Uterus (tissue), 4 donors: Measurements from ENCODE around the gene CRACR2A. TPM values are rescaled to one million over a fixed set of nuclear protein-coding genes. Genes with fewer than 3 reads are reported as not detected.

Source experiments
- DNase-seq, 2 donors: peaks; one replicate each; pipeline ENCODE4 v3.0.0-alpha.2; 2019 to 2020
- H3K27ac ChIP-seq, 2 donors: fragments of 200-600 bp; sonication (generic); 1 replicate in 1 of 2; 2 replicates in 1 of 2; pipeline ENCODE4 v1.5.1; 2016 to 2018
- H3K27me3 ChIP-seq, 2 donors: fragments of 200-600 bp; sonication (generic); one replicate each; pipeline ENCODE4 v1.5.1; 2018 to 2019; ENCODE audit warnings: control low read depth in 1 of 2
- H3K36me3 ChIP-seq, 2 donors: fragments of 200-600 bp; sonication (generic); one replicate each; pipeline ENCODE4 v1.5.1; 2019; ENCODE audit warnings: control low read depth in 1 of 2
- H3K4me1 ChIP-seq, 2 donors: fragments of 200-600 bp; sonication (generic); one replicate each; pipeline ENCODE4 v1.5.1; 2018 to 2019; ENCODE audit warnings: control low read depth in 1 of 2
- H3K4me3 ChIP-seq, 2 donors: fragments of 200-600 bp; sonication (generic); 1 replicate in 1 of 2; 2 replicates in 1 of 2; pipeline ENCODE4 v1.5.1; 2018 to 2019; ENCODE audit warnings: mild to moderate bottlenecking in 1 of 2
- H3K9me3 ChIP-seq, 2 donors: fragments of 200-600 bp; sonication (generic); one replicate each; pipeline ENCODE4 v1.5.1; 2019; ENCODE audit warnings: control low read depth in 1 of 2
- CTCF ChIP-seq, 4 experiments: fragments of 200-600 bp in 2 of 4; fragments of 450-650 bp in 2 of 4; sonication (generic) in 2 of 4; IDR thresholded peaks; one replicate each; pipeline ENCODE4 v1.5.1; 2016 to 2019; ENCODE audit warnings: antibody characterized with exemption in 4 of 4, mild to moderate bottlenecking in 2 of 4, moderate library complexity in 1 of 4
- POLR2A ChIP-seq, 2 donors: fragments of 450-650 bp; IDR thresholded peaks; one replicate each; pipeline ENCODE4 v1.6.1; 2016; ENCODE audit warnings: antibody characterized with exemption in 2 of 2, mild to moderate bottlenecking in 1 of 2, moderate library complexity in 1 of 2
- intact Hi-C: fragments of 100-400 bp; cut with DNase I; formaldehyde crosslinking; loops from one replicate; pipeline ENCODE4 v1.15.1; 2023; ENCODE audit warnings: low total_unique reads
- total RNA-seq, 4 donors: library from RNA; depleted of rRNA in 3 of 4; stranded (reverse); fragments of >200 nt in 3 of 4; gene quantifications; one replicate each; pipeline versions ENCODE4 v1.1.0 to v1.2.4, GENCODE V29; 2014 to 2023
- donor health status: DM: yes; HTN: yes; CAD: no.

The CRACR2A gene
- total RNA-seq, 4 donors from 2014 or later = 0.88 to 33.6 (median 3.2) TPM

GRCh38 chr12:3620856-3621255, 132.1 kb downstream of the CRACR2A start:
- DNase-seq = no peak
- Histone ChIP-seq H3K27ac (no peak overlapping the region), H3K36me3 (no peaks in the 10 kb centered on the region), H3K27me3 (no peaks in the 10 kb centered on the region), H3K9me3 (no peaks in the 10 kb centered on the region), H3K4me1 (no peaks in the 10 kb centered on the region), H3K4me3 (no peak overlapping the region)
- no peak for TF ChIP-seq CTCF (IDR thresholded peaks at IDR 0.05)
- intact Hi-C loops = no loop called here

GRCh38 chr12:3617565-3617964, 135.3 kb downstream of the CRACR2A start:
- intact Hi-C loops = no loop called here
- TF ChIP-seq CTCF (IDR thresholded peaks at IDR 0.05) (no peak), POLR2A (IDR thresholded peaks at IDR 0.05) (no peak)
- Histone ChIP-seq H3K36me3 (no peaks in the 10 kb centered on the region), H3K27me3 (no peaks in the 10 kb centered on the region), H3K9me3 (no peaks in the 10 kb centered on the region), H3K4me3 (no peak overlapping the region), H3K27ac (no peak overlapping the region), H3K4me1 (no peaks in the 10 kb centered on the region)
- DNase-seq = no peak

GRCh38 chr12:3615862-3616261, 137.0 kb downstream of the CRACR2A start:
- no peak for TF ChIP-seq POLR2A (IDR thresholded peaks at IDR 0.05)
- no peak for TF ChIP-seq CTCF (IDR thresholded peaks at IDR 0.05)
- Histone ChIP-seq H3K4me3 (no peak overlapping the region), H3K4me1 (no peaks in the 10 kb centered on the region), H3K9me3 (no peaks in the 10 kb centered on the region), H3K36me3 (no peaks in the 10 kb centered on the region), H3K27ac (no peak overlapping the region), H3K27me3 (no peaks in the 10 kb centered on the region)
- intact Hi-C loops = no loop called here
- DNase-seq = no peak

- Histone ChIP-seq H3K4me3 (no peak overlapping the region), H3K36me3 (no peaks in the 10 kb centered on the region), H3K4me1 (no peaks in the 10 kb centered on the region), H3K27ac (no peak overlapping the region), H3K9me3 (no peaks in the 10 kb centered on the region), H3K27me3 (no peaks in the 10 kb centered on the region)
- DNase-seq = no peak
- TF ChIP-seq POLR2A (IDR thresholded peaks at IDR 0.05) (no peak), CTCF (IDR thresholded peaks at IDR 0.05) (no peak)
- intact Hi-C loops = no loop called here
Observed at GRCh38 chr12:3614806-3615466, 138.0 kb downstream of the CRACR2A start.

GRCh38 chr12:3613641-3614395, 139.1 kb downstream of the CRACR2A start:
- H3K36me3 ChIP-seq = no peaks in the 10 kb centered on the region
- no peaks in the 10 kb centered on the region for H3K27me3 ChIP-seq
- intact Hi-C loops = no loop called here
- H3K27ac ChIP-seq = no peak overlapping the region
- no peak for DNase-seq
- no peak for TF ChIP-seq CTCF (IDR thresholded peaks at IDR 0.05)
- no peak for TF ChIP-seq POLR2A (IDR thresholded peaks at IDR 0.05)
- H3K9me3 ChIP-seq = no peaks in the 10 kb centered on the region
- no peaks in the 10 kb centered on the region for H3K4me1 ChIP-seq
- H3K4me3 ChIP-seq = no peak overlapping the region
